T47D (cell line): ENCODE results near the gene RING1.

Experiments
- DNase-seq, 2 experiments: peaks; one replicate each; pipeline versions ENCODE4 v3.0.0 to v3.0.0-alpha.2; 2011 to 2012; ENCODE audit warnings: low read depth in 1 of 2, low spot score in 1 of 2
- JUND ChIP-seq: IDR thresholded peaks from 2 replicates; pipeline ENCODE4 v1.6.1; 2012; ENCODE audit warnings: low read depth
- in situ Hi-C: cut with HindIII; loops from 2 replicates; pipeline ENCODE4 v1.10.0; 2016; ENCODE audit warnings: low sequenced_read_pairs, low pct_unique_long_range_greater_than_20kb

RING1 gene

DNA sequence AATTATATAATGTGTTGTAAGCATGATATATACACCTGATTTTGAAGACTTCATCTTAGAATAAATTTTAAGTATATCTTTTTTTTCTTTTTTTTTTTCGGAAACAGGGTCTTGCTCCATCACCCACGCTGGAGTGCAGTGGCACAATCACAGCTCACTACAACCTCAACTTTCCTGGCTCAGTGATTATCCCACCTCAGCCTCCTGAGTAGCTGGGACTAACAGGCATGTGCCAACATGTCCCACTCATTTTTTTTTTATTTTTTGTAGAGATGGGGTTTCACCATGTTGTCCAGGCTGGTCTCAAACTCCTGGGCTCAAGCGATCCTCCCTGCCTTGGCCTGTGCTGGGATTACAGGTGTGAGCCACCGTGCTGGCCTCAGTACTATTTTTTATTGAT, 46.3 kb downstream of the RING1 start:
- no peak for DNase-seq
- in situ Hi-C loops = no loop called here
- no peak for TF ChIP-seq JUND

DNA sequence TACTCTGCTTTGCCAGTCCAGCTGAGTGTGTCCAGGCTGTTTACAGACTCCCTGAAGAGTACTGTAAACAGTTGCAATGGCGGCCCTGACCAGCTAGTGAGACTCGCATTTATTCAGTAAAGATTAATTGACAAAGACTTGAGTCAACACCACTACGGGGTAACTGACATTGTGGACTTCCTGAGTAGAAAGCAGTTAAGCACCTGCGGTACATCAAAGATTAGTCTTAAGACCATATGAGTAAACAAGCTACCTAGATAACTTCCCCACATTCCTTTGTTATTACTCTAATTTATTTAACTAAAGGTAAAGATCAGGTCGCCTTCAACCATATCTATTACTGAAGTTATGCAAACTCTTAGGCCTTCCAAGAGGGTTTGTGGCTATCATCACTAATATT, 50.7 kb downstream of the RING1 start:
- TF ChIP-seq JUND = no peak
- in situ Hi-C loops = no loop called here
- DNase-seq = no peak
